DOHH2 (cell line): ENCODE measurements around the gene MRPS18A.

ENCODE experiments used
- CTCF ChIP-seq: fragments of 200-600 bp; sonication (generic); IDR thresholded peaks from one replicate; pipeline ENCODE4 v1.5.1; 2014; ENCODE audit warnings: antibody characterized with exemption, mild to moderate bottlenecking, low read depth, low read length; ENCODE audit not compliant: poor library complexity, severe bottlenecking
- EZH2phosphoT487 ChIP-seq: fragments of 200-600 bp; sonication (generic); IDR thresholded peaks from 2 replicates; pipeline ENCODE4 v1.6.1; 2017; ENCODE audit warnings: borderline replicate concordance, mild to moderate bottlenecking, antibody characterized with exemption, low read length, moderate library complexity, mixed read lengths

DNA sequence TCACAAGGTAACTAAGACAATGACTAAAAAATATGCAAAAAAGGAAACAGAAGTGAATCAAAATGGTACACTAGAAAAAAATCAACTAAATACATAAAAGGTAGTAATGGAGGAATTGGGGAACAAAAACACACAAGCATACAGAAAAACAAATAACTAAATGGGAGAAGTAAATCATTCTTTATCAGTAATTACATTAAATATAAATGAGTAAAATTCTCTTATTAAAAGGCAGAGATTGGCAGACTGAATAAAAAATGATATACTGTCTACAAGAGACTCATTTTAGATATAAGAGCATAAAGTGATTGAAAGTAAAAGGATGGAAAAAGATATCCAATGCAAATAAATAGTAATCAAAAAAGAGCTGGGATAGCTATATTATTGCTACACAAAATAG, 43.0 kb upstream of the MRPS18A start:
- TF ChIP-seq CTCF (no peak), EZH2phosphoT487 (no peak)
